Fibroblast of skin of right quadriceps (primary cell): ENCODE data around the gene VWF.

Experiments
- DNase-seq: peaks from one replicate; pipeline ENCODE4 v3.0.0-alpha.2; 2013

VWF gene

DNA sequence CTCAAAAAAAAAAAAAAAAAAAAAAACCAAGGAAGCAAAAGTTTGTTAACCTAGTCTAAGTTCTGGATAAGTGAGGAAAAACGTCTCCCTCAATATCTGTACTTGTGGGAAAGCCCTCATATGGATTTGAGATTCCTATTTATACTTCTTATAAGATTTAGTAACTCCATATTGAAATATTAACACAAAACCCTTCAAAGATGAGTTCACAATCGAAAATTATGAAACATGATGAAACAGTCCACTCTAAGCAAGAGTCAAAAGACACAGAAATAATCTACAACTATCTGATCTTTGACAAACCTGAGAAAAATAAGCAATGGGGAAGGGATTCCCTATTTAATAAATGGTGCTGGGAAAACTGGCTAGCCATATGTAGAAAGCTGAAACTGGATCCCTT is 25.2 kb downstream of the VWF start:
- DNase-seq: no peak

DNA sequence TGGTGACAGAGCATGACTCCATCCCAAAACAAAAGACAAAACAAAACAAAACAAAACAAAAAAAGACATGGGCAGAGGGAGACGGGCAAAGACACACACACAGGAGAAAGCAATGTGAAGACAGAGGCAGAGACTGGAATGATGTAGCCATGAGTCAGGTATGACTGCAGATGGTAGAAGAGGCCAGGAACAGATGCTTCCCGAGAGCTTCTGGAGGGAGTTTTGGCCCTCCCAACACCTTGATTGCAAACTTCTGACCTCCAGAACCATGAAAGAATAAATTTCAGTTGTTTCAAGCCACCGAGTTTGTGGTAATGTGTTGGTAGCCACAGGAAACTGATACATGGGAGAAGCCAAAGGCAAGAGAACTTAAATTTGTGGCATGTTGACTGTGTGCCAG is 27.1 kb downstream of the VWF start:
- DNase-seq: peak; percentile 39

DNA sequence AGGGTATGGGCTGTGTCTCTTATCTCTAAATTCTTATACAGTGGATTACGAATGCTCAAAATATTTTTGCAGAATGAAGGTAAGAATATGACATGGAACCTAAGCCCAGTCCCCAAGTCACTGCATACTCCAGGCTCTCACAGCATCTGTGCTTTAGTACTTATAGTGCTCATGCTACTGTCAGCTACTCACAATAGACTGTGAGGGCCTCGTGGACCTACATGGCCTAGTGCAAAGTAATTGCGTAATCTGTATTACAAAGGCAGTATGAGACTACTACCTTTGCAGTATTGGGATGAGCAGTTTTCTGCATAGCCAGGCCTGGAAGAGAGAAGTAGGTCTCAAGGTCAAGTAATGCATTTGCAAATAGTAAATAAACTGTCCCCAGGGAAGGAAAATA is 27.9 kb downstream of the VWF start:
- no peak for DNase-seq

DNA sequence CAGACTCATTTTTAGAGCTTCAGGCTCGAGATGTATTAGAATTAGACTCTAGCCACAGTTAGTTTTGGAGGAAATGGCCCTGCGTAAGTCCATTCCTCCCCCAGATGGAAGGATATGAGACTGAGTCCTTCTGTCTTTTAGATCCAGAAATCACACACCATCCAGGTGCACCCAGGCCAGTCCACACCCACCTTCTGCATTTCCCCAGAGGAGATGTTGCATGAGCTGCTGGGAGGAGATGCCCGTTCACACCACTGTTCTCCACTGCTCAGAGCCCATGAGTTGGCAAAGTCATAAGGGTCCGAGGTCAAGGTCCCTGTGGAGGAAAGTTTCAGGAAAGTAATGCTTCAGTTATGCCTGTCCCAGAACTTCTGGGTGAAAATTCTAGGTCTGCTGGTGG is 29.2 kb downstream of the VWF start:
- no peak for DNase-seq

DNA sequence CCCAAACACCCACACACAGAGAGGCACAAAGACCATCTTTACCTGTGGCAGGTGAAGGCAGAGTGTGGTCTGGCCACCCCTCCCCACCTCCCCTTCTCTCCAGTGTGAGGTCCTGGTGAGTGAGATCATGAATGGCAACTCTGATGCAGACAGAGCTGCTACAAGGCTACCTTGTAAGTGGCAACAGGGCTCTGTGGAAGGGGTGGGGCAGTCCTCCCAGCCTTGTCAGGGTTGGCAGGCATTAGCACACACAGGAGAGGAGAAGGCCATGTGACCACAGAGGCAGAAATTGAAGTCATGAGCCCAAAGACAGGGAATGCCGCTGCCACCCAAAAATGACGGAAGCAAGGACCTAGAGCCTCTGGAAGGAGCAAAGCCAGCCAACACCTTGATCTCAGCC is 30.7 kb downstream of the VWF start:
- no peak for DNase-seq

DNA sequence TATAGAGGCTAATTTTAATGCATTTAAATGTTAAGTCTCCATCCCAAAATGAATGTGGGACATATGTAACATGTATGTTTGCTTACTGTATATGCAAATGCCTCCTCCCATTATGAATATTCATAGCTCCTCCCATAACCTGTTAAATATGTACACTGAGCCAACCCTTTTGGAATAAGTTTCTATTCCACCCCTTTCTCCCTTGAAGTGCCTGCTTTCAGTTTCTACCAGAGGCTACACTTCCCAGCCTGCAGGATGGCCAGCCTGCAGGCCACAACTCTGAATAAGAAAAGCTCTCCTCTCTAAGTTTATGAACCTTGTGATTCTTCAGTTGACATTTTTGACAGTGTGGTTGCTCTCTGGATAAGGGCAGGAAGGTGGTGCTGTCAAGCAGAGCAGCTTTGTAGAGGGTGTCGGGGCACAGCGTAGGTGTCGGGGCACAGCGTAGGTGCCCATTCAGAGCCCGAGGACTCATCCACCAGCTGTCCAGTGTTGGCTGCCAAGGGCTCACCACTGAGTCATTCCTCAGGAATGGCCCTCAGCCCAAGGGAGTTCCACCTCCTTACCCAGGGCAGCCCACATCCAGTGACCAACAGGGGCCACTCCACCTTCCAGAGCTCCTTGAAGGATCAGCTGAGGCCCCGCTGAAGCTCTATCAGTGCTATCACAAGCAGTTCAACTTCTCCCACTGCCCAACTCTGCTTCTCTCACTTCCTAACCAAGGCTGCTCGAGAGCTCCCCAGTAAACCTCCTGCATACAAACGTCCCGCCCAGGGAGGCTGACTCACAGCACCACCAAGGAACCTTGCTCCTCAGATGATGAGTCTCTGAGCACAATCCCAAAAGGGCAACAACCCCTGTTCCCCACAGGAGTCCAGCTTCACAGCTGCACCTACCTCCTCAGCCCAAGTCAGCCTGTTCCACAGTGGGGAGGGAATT is 31.4 kb downstream of the VWF start:
- DNase-seq: peak; percentile 69

DNA sequence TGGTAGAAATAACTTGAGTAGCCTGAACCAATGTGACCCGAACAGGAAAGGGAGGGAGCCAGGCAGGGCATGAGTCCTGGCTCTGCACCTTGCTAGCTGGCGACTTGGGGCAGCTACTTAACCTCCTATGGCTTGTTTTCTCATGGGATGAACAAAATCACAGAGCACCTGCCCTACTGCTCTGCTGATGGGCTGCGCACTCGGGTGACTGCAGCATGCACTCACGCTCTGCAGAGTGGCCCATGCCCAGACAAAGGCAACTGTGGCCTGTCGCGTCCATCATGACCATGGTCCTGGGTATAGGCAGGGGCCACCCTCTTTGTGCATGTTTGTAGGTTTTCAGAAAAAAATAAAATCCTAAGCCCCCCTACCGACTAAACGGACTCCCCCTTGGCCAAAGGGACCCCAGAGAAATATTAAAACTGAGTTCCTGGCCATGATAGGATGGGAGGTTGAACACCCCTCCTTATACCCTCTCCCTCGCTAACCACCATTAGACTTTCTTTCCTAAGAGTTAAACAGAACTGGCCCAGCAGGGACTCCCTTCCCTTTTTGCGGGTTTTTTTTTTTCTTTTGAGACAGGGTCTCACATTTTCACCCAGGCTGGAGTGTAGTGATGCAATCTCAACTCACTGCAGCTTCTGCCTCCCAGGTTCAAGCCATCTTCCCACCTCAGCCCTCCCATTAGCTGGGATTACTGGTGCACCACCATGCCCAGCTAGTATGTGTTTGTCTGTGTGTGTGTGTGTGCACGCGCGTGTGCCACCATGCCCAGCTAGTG is 32.5 kb downstream of the VWF start:
- no peak for DNase-seq

DNA sequence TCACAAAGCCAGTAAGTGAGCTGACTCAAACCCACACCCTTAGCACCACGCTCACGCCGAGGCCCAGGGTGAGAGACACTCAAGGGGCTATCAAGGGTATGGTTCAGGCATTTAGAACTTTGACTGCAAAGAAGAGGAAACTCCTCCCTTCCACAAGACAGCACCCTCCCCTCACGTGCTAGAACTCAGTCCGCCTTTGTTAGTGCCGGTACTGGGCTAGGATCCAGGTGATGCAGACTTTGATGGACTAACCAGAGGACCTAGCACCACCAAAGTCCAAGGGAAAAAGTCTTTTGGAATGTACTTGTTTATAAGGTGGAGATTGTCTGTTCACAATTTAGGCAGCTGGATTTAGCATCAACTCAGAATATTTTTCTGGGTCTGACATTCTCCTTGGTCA is 33.7 kb downstream of the VWF start:
- no peak for DNase-seq

DNA sequence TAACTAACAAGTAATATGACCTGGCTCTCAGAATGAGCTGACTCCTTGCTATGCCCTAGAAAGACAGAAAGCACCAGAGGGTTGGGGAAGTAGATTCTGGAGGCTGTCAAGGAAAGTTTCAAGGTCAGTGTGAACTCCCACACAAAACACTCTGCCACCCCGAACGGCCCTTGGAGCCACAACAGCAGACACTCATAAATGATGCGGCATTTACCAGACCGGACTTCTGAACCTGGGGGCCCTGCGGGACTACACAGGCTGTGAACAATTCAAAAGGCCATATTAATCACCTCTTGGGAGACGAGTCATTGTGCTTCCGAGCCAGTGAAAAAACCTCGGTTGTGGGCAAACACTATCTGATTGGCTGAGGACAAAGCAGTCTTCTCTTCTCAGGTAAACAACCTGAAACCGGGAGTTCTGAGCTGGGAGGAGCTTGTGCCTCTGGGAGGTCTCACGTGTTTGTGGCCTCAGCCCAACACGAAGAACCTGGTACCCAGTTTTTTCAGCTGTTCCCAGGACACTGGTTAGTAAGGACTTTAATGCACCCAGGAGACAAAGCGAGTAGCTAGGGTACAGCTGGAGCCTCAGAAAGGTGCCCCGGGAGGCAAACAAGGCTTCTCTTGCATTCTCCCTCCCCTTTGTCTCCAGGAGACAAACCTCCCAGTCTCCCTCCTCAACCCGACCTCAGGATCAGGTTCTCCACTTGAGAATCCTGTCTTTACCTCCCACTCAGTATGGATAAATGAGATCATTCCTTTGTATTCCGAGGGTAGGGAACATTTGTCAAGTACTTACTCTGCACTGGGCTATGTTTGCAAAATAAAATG is 35.3 kb downstream of the VWF start:
- DNase-seq: peak; percentile 42

DNA sequence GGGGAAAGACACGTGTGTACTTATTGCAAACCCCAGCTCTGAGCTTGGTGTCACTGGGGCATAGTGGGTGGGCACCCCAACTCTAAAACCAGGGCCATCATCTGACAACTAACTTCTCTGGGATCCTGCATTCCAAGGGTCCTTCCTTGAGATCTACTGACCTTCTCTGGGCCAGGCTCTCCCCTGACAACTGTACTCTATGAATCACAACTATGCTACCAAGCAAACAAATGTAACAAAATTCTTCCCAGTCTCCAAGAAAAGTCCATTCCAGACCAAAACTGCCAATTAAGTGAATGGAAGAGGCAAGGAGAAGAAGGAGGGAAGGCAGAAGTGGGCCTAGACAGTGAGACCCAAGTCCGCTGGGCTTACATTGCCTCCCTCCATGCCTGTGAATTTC is 38.2 kb downstream of the VWF start:
- DNase-seq: no peak

DNA sequence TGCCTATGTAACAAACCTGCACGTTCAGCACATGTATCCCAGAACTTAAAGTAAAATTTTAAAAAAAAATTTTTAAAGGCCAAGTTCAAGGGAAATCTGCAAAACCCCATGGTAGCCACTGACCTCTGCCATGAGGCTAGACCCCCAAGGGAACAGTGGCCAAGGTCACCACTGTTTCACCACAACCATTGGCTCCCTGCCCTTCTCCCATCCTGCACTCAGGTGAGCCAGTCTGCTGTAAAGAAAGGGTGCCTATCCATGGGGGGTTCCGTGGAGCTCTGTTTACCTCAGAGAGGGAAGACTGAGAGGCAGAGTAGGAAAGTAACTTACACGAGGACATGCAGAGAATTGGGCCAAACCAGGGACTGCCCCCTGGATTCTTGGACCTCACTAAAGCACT is 38.6 kb downstream of the VWF start:
- no peak for DNase-seq

DNA sequence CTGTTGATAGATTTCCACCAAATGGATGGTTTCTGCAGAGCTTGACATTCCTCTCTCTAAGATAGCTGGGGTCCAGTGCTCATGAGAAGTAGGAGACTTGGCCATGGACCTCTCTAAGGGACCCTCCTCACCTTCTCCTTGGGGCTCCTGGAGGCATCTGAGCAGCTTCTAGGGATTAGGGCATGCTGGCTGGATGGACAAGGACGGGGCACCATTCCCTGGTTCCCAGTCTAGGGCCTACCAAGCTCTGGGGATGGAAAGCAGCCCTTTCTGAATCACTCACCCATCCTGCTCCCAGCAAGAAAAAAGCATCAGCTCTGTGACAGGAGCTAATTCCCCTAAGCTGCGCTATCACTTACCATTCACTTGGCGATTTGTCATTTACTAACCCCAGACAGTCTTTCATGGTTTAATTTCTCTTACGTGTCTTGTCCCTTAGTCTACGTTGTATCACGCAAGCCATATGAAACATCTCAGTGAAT is 39.5 kb downstream of the VWF start:
- DNase-seq: no peak

DNA sequence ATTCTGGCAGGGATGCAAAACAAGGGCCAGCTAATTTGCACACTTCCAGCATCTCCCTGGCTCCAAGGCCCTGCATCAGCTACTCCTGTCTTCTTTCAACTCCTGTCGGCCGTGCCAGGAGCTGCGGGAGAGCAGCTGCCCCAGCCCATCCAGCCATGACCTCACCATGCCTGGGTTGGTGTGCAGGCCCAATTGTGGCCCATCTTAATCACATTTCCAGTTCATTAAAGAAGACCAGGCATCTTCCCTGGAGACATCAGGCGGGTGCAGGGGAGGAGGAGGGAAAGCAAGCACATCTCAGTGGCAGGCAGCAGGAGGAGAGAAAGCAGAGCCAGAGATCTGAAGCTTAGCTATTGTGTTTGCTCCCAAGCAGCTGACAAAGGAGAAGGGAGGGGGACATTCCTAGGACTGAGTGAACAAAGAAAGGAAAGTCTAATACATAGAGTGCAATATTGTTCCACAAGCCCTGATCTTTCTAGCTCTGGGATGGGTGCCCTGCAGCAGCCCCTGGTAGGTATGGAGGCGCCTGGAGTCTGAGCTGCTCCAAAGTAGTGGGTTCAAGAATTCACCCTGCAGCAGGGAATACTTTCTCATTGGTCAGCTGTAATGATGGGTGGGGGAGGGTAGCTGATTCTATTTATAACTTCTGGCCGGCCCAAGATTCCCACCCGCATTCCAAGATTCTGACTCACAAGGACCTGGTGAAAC is 40.1 kb downstream of the VWF start:
- DNase-seq: peak; percentile 91

DNA sequence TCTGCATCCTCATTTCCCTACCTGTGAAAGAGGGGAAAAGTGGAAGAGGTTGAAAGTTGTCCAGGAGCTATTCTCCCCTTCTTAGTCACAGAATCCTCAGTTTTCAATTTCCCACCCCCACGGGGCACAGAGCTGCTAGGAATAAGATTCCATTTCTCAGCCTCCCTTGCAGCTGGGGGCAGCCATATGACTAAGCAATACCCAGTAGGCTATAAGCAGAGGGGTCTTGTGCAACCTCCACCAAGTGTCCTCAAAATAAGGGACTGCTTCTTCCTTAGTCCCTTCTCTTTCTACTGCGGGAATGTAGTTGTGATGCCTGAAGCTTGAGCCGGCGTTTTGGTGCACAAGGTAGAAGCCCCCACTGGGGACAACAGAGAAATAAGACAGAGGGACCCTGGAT is 40.9 kb downstream of the VWF start:
- DNase-seq: peak; percentile 72

DNA sequence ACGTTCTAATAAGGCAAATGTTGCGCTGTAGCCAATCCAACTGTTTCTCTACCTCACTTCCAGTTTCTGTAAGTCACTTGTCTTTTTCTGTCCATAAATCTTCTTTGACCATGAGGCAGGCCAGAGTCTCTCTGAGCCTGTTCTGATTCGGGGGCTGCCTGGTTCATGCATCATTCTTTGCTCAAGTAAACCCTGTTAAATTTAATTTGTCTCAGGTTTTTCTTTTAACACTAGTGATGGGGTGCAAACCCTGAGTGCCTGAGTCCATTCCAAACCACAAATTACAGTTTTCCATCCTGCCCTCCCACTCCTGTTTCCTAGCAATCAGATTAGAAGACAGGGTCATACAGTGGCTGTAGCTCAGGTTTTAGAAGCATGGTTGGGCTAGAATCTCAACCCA is 41.9 kb downstream of the VWF start:
- peak; percentile 48 for DNase-seq

DNA sequence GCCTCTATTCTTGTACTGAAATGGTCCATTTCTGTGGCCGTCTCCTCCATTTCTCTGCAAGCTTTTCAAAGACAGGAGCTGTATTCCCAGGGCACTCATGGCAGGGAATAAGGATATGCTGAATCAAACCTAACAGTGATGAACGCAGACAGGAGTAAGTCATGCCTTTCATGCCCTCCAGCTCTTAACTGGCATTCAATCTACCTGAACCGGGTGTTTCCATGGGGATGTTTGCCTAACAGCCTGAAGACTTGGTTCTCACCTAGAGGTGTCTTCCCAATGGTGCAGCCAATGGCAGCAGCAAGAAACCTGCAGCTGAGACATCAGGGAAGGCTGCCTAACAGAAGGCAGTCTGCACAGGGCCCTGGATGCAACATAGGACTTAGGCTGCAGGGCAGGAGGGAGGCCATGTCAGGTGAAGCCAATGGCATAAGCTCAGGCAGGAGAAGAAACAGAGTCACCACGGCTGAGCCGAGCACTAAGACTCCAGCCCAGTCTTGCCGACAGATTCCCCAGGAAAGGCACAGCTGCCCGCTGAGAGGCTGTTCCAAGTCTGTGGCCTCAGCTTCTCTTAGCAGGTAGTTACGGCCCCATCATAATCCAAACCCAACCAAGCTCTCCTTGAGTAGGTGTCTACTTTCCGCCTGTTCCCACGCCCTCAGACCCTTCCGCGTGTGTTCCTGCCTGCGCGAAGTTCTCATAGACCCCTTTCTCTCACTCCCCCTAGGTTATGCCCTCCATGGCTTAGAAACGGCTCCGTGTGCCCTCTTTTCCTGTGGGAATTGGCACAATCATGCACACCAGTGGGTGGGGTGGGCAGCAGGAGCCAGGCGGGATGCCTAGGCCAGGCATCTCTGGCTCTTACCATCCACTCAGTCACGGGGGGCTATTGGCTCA is 44.1 kb downstream of the VWF start:
- no peak for DNase-seq

DNA sequence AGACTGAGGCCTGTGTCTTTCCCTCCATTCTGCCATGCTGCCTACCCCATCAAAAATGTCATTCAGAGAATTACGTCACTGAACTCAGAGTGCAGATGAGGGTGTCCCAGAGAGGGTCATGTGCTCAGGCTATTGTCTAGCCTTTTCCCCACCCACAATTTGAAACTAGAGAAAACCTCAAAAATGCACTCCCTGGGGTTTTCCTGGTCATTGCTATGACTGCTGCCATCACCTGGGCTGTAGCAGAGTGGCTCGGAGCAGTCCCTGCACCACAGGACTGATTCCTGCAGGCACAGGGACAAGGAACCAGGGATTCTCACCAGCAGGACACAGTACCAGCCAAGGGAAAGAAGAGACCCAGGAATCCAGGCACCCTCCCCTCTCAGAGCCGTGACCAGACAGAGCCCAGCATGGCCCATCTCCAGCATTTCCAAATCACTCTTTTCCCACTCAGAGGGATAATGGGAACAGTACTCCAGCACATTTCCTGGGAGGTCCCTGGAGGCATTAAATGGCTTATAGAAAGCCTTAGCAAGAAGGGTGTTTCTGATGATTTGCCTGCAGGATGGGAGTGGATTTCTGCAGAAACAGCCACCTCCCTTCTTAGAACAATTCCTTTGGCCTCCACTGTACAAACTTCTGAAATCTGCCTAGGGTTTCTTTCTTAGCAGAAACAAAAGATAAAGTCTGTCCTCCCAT is 45.9 kb downstream of the VWF start:
- peak; percentile 43 for DNase-seq

DNA sequence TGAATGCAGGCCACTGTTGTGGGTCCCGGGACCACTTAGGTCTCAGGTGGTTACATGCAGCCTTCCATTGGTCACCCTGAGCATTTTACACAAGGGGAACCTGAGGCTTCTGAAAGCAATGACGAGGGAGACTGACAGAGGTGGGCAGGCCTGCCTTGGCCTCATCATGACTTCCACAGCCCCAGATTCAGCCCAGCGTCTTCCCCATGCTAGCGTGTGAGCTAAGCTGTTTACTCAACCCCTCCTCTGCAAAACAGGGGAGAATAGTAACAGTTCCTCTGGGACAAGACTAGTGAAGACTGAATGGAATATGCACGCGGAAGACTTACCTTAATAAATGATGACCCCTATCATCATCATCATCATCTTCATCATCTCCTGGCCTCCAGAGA is 46.8 kb downstream of the VWF start:
- no peak for DNase-seq

DNA sequence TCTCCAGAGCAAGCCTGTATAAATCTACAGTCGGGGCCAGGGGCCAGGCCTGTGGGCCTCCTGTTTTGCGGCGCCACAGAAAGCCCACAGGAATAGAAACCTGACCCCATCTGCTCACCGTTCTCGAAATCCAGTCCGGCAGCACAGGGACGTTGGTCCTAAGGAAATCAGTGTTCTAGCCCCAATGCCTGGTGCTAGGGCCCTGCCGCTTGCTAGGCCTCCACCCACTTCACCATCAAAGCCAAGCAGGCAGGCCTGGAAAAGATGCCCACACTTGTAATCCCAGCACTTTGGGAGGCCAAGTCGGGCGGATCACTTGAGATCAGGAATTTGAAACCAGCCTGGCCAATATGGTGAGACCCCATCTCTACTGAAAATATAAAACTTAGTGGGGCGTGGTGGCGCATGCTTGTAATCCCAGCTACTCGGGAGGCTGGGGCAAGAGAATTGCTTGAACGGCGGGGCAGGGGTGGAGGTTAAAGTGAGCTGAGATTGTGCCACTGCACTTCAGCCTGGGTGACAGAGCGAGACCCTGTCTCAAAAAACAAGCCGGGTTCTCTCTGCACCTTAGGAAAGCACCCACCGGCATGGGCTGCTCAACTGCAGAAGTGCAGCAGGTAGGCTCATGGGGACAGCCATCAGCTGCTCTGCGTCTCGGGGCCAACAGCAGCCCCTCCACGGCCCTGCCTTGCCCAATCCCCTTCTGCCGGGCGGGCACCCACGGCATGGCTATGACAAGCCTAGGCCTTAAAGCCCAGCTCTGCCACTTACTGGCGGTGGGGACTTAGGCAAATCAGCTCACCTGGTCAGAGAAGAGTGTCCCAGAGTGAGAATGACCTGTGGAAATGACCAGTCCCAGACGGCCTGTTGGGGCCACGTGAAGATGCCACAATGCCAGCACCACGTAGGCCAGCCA is 47.4 kb downstream of the VWF start:
- no peak for DNase-seq

DNA sequence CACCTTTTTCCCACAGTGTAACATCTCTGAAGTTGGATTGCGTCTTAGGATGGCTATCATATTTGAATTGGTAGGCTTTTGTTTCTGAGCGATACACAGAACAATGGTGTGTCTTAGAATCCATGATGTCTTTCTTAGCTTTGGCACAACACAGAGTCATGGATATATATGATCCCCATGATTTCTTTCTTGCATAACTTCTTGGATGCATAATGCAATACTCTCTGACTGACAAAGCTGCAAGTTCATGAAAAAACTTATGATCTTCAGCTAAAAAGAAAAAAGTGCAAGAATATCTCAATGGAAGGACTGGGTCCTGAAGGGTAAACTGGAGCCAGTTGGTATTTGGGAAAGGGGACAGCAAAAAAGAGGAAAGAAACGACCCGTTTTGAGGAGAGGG is 48.1 kb downstream of the VWF start:
- no peak for DNase-seq
